Uterus (tissue), 4 donors: Measurements from ENCODE around the gene ATP8B2. TPM values are rescaled to one million over a fixed set of nuclear protein-coding genes. Genes with fewer than 3 reads are reported as not detected.

Experiments used
- DNase-seq, 2 donors: peaks; one replicate each; pipeline ENCODE4 v3.0.0-alpha.2; 2019 to 2020
- H3K27ac ChIP-seq, 2 donors: fragments of 200-600 bp; sonication (generic); 1 replicate in 1 of 2; 2 replicates in 1 of 2; pipeline ENCODE4 v1.5.1; 2016 to 2018
- H3K27me3 ChIP-seq, 2 donors: fragments of 200-600 bp; sonication (generic); one replicate each; pipeline ENCODE4 v1.5.1; 2018 to 2019; ENCODE audit warnings: control low read depth in 1 of 2
- H3K36me3 ChIP-seq, 2 donors: fragments of 200-600 bp; sonication (generic); one replicate each; pipeline ENCODE4 v1.5.1; 2019; ENCODE audit warnings: control low read depth in 1 of 2
- H3K4me1 ChIP-seq, 2 donors: fragments of 200-600 bp; sonication (generic); one replicate each; pipeline ENCODE4 v1.5.1; 2018 to 2019; ENCODE audit warnings: control low read depth in 1 of 2
- H3K4me3 ChIP-seq, 2 donors: fragments of 200-600 bp; sonication (generic); 1 replicate in 1 of 2; 2 replicates in 1 of 2; pipeline ENCODE4 v1.5.1; 2018 to 2019; ENCODE audit warnings: mild to moderate bottlenecking in 1 of 2
- H3K9me3 ChIP-seq, 2 donors: fragments of 200-600 bp; sonication (generic); one replicate each; pipeline ENCODE4 v1.5.1; 2019; ENCODE audit warnings: control low read depth in 1 of 2
- POLR2A ChIP-seq, 2 donors: fragments of 450-650 bp; IDR thresholded peaks; one replicate each; pipeline ENCODE4 v1.6.1; 2016; ENCODE audit warnings: antibody characterized with exemption in 2 of 2, mild to moderate bottlenecking in 1 of 2, moderate library complexity in 1 of 2
- intact Hi-C: fragments of 100-400 bp; cut with DNase I; formaldehyde crosslinking; loops from one replicate; pipeline ENCODE4 v1.15.1; 2023; ENCODE audit warnings: low total_unique reads
- total RNA-seq, 4 donors: library from RNA; depleted of rRNA in 3 of 4; stranded (reverse); fragments of >200 nt in 3 of 4; gene quantifications; one replicate each; pipeline versions ENCODE4 v1.1.0 to v1.2.4, GENCODE V29; 2014 to 2023
- TF ChIP-seq, protein P1 (sequence below), 4 experiments: fragments of 200-600 bp in 2 of 4; fragments of 450-650 bp in 2 of 4; sonication (generic) in 2 of 4; IDR thresholded peaks; one replicate each; pipeline ENCODE4 v1.5.1; 2016 to 2019; ENCODE audit warnings: antibody characterized with exemption in 4 of 4, mild to moderate bottlenecking in 2 of 4, moderate library complexity in 1 of 4
- donor health status: DM: yes; HTN: yes; CAD: no.

The ATP8B2 gene
- total RNA-seq, 4 donors from 2014 or later: 75.9 to 150 (median 102) TPM

DNA sequence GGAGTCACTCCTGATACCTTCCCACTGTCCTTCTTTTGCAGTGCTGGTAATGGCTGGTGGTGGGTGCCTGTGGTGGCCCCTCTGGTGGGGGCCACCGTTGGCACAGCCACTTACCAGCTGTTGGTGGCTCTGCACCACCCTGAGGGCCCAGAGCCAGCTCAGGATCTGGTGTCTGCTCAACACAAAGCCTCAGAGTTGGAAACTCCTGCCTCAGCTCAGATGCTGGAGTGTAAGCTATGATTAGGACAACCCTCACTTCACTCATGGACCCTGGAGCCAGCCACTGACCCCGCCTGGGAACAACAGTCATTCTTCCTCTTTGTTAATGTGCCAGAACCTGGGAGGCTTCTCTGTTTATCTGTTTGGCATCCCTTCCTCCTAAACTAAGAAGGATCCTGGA is 1.1 kb upstream of the ATP8B2 start:
- Histone ChIP-seq H3K27me3 (no peaks in the 10 kb centered on the region), H3K4me3 (peak overlapping the region in 1 of 2 donors; percentile 79), H3K36me3 (no peaks in the 10 kb centered on the region), H3K4me1 (peaks cover 12 to 21% of the 10 kb centered on the region in 2 donors), H3K9me3 (no peaks in the 10 kb centered on the region), H3K27ac (peak overlapping the region; percentile 92 to 96)
- no peak for DNase-seq
- intact Hi-C loops: no loop called here
- TF ChIP-seq POLR2A (IDR thresholded peaks at IDR 0.05): no peak
- TF ChIP-seq, protein P1, sequence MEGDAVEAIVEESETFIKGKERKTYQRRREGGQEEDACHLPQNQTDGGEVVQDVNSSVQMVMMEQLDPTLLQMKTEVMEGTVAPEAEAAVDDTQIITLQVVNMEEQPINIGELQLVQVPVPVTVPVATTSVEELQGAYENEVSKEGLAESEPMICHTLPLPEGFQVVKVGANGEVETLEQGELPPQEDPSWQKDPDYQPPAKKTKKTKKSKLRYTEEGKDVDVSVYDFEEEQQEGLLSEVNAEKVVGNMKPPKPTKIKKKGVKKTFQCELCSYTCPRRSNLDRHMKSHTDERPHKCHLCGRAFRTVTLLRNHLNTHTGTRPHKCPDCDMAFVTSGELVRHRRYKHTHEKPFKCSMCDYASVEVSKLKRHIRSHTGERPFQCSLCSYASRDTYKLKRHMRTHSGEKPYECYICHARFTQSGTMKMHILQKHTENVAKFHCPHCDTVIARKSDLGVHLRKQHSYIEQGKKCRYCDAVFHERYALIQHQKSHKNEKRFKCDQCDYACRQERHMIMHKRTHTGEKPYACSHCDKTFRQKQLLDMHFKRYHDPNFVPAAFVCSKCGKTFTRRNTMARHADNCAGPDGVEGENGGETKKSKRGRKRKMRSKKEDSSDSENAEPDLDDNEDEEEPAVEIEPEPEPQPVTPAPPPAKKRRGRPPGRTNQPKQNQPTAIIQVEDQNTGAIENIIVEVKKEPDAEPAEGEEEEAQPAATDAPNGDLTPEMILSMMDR (IDR thresholded peaks at IDR 0.05): no peak

DNA sequence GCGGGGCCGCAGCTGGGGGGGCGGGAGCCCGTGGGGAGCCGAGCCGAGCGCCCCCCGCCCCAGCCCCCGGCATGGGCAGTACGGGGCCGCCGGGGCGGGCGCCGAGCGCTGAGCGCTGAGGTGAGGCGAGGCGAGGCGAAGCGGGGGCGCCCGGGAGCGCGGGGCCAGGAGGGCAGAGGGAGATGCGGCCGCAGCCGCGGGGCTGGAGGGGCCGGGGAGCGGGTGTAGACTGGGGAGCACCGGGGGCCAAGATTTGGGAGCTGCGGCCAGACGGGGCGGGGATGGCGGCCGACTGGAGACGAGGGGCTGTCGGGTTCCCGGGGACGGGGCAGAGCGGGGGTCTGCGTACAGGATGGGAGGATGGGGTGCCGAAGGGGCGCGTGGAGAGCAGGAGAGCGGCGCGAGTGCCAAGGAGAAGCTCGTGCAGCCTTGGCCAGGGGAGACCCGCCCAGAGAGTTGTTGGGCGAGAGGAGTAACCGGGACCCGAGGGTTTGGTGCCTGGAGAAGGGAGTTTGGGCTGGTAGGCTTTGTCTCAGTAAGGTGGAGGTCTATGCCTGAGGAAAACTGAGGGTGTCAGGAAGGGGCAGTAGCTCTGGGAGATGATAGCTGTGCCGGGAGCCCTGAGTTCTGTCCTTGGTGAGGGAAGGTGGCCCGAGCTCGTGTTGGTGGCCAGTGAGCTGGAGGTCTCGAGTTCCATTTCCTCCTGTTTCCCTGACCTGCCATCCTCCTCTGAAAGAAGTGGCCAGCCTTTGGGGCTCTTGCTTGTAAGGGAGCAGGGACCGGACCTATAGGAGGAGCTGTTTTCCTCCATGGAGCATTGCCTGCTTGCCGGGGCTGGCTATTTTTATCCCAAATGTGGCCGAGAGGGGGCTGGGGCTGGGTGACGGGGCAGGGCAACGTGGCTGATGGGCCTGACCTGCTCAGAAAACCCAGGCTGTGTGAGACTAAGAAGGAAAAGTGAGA is 539 bp downstream of the ATP8B2 start:
- peak; percentile 38 to 76 for TF ChIP-seq POLR2A (IDR thresholded peaks at IDR 0.05)
- TF ChIP-seq, protein P1 (IDR thresholded peaks at IDR 0.05): peak in 3 of 4 experiments; percentile 49 to 66 (median 64)
- peak; percentile 80 for DNase-seq
- Histone ChIP-seq H3K36me3 (no peaks in the 10 kb centered on the region), H3K4me3 (peak overlapping the region; percentile 77 to 79), H3K4me1 (peaks cover 14 to 24% of the 10 kb centered on the region in 2 donors), H3K9me3 (no peaks in the 10 kb centered on the region), H3K27me3 (no peaks in the 10 kb centered on the region), H3K27ac (peak overlapping the region; percentile 92 to 96)
- intact Hi-C loops: no loop called here

DNA sequence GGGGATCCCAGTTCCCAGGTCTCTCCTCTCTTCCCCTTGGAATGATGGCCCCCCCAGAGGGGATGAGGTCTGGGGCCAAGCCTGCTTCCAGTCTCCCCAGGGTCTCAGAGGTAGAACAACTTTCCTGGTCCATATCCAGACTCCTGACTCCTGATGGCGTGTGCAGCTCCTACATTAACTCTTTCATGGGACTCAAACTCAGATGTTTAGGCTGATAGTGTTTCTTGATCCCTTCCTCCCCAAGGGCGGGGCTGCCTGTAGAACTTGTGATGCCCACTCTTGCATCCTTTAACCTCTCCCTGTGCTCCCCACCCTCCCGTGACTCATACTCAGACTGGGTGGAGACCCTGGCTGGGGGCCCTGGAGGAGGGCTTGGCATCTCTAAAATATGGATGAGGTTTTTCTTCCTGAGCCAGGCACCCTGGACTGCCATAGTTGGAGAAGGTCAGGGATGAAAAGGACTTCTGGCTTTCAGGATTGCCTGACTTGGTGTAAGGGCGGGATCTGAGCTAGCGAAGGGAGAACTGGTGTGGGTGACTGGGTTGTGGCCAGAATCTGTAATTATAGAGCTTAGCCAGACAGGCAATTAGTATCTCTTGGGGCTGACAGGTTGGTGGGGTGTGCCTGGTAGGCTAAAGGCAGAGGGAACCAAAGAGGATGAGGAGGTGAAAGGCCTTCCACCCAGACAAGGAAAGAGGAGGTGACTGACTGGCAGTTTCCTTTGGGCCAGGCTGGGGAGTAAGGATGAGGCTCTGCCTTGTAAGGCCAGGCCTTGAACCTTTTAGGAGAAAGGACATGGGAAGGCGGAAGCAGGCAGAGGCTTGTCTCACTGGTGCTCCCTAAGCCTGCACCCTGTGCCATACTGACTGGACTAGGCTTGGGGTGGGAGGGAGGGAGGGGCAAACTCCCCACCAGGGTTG is 1.5 kb downstream of the ATP8B2 start:
- no peaks in the 10 kb centered on the region for H3K36me3 ChIP-seq
- H3K9me3 ChIP-seq: no peaks in the 10 kb centered on the region
- intact Hi-C loops: no loop called here
- DNase-seq: peak; percentile 81 to 87
- peak in 1 of 2 donors; percentile 19 for TF ChIP-seq POLR2A (IDR thresholded peaks at IDR 0.05)
- TF ChIP-seq, protein P1 (IDR thresholded peaks at IDR 0.05): no peak
- peaks cover 14 to 24% of the 10 kb centered on the region in 2 donors for H3K4me1 ChIP-seq
- H3K27ac ChIP-seq: peak overlapping the region; percentile 92 to 96
- H3K4me3 ChIP-seq: peak overlapping the region; percentile 77 to 79
- no peaks in the 10 kb centered on the region for H3K27me3 ChIP-seq

DNA sequence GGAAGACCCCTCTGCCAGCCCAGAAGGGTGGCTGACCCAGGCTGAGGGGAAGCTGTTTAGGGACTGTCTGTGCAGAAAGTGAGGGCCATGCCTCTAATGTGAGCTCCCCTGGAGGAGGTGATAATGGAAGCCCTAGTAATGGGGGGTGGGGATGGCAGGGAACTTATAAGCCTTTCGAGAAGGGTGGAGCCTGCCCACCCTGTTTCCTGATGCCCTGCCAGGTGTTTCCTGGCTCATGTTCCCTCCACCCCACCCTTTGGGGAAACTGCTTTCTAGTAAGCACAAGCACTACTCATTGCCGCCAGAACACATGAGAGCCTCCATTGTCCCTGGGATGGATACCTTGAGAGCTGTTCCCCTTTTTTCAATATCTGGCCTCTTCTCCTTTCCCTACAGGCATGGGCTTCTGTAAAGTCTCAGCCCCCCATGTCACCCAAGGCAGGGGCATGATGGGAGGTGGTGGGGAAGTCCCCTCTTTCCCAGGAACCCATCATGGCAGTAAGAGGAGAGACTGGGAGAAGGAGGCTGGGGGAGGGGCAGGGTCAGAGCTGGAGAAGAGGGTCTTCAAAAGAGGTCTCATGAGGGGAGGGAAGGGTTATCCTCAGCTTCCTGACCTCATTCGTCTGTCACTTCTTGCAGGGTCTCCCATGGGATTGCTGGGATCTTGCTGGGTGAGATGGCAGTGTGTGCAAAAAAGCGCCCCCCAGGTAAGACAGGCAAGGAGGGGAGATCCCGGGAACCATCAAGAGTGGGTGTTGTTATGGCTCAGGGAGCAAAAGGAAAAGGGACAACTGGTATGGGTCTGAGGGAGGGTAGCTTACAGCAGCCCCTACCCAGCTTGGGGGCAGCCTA is 2.4 kb downstream of the ATP8B2 start:
- Histone ChIP-seq H3K27me3 (no peaks in the 10 kb centered on the region), H3K27ac (peak overlapping the region; percentile 92 to 96), H3K9me3 (no peaks in the 10 kb centered on the region), H3K4me3 (peak overlapping the region; percentile 34 to 41), H3K36me3 (no peaks in the 10 kb centered on the region), H3K4me1 (peaks cover 14 to 24% of the 10 kb centered on the region in 2 donors)
- DNase-seq: peak; percentile 35 to 54
- TF ChIP-seq POLR2A (IDR thresholded peaks at IDR 0.05): no peak
- TF ChIP-seq, protein P1 (IDR thresholded peaks at IDR 0.05): no peak
- intact Hi-C loops: no loop called here
